ENCODE measurements around the gene BACE1-AS. TPM values are rescaled to one million over a fixed set of nuclear protein-coding genes. Genes with fewer than 3 reads are reported as not detected.
"Not testable (repeated sequence)": the region's sequence is repeated elsewhere in the genome, so short reads cannot be mapped to it uniquely, and the experiment has no call there.

Gene BACE1-AS
- total RNA-seq, 1 donor from 2014 or later = 6.6 TPM

DNA sequence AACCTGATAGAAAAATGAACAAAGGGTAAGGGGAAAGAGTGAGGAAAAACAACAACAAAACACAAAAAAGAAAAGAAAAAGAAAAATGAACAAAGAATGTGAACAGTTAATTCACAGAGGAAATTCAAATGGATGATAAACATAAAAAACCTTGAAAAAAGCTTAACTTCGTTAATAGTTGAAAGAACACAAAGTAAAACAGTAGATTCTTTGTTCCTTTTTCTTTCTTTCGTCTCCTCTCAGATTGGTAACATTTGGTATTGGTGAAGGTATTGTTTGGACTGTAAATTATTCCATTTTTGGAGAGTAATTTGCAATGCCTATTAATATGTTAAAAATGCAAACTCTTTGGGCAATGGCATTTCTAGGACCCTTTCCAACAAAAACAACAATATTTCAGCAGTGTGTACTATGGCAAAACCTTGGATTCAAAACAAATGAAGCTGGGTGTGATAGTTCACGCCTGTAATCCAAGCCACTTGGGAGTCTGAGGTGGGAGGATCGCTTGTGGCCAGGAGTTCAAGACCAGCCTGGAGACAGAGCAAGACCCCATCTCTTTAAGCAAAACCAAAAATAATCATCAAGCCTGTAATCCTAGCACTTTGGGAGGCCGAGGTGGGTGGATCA lies 28.2 kb downstream of the BACE1-AS start:
- no peak for DNase-seq (ENCODE audit: low spot score)

DNA sequence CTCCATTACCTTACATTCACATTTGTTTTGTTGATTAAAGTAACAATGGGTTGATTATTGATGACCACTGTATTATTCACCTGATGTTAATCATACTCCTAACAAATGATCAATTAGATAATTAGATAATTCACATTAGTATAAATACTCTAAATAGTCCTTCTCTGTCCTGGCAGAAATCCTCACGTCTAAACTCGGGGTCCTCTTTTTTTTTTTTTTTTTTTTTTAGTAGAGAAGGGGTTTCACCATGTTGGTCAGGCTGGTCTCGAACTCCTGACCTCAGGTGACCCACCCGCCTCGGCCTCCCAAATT lies 36.1 kb downstream of the BACE1-AS start:
- not testable (repeated sequence) for DNase-seq (ENCODE audit: low spot score)

- DNase-seq (ENCODE audit: low spot score) = peak; percentile 96
Measured at GRCh38 chr11:117327567-117328374, 36.6 kb downstream of the BACE1-AS start, which contains the start of gene CEP164. Gene CEP164 (plus strand): TSS chr11:117327854. CDS start chr11:117338587, 10,733 bp downstream.

GRCh38 chr11:117328375-117329010 lies 37.3 kb downstream of the BACE1-AS start:
- no peak for DNase-seq (ENCODE audit: low spot score)

- peak; percentile 9 for DNase-seq (ENCODE audit: low spot score)
Measured at GRCh38 chr11:117332843-117333242, 41.7 kb downstream of the BACE1-AS start.

DNA sequence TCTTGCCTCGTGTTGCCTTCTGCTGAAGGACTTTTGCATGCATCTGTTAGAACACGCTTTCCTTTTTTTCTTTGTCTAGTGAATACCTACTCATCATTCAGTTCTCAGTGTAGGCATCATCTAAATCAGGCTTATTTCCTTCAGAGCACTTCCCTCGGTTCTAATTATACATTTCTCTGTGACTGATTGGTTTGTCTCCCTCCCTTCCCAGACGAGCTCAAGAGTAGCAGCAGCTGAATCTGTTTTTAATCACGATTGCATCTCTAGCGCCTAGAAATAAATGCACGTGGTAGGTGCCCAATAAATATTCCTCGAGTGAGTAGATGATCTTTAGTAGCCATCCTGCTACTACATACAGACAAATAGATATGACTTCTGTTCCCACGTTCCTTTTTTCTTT lies 42.8 kb downstream of the BACE1-AS start:
- DNase-seq (ENCODE audit: low spot score) = no peak

- peak; percentile 22 for DNase-seq (ENCODE audit: low spot score)
Measured at GRCh38 chr11:117334896-117335295, 43.8 kb downstream of the BACE1-AS start.

- no peak for DNase-seq (ENCODE audit: low spot score)
Measured at GRCh38 chr11:117335399-117335798, 44.3 kb downstream of the BACE1-AS start.

GRCh38 chr11:117337076-117337475 lies 45.9 kb downstream of the BACE1-AS start:
- DNase-seq (ENCODE audit: low spot score) = no peak

Other genes with a start within 250 kb of the BACE1-AS start
- 39.2 TPM for gene SIK3, start 192.9 kb upstream of the BACE1-AS start, total RNA-seq
- gene PAFAH1B2, start 147.1 kb upstream of the BACE1-AS start, total RNA-seq = 110 TPM
- 226 TPM for gene SIDT2, start 112.6 kb upstream of the BACE1-AS start, total RNA-seq
- 923 TPM for gene TAGLN, start 92.0 kb upstream of the BACE1-AS start, total RNA-seq
- 68.1 TPM for gene PCSK7, start 59.3 kb upstream of the BACE1-AS start, total RNA-seq
- gene RNF214, start 58.7 kb upstream of the BACE1-AS start, total RNA-seq = 21.9 TPM
- gene BACE1, start 24.9 kb downstream of the BACE1-AS start, total RNA-seq = 25.5 TPM
- 19.2 TPM for gene CEP164, start 36.5 kb downstream of the BACE1-AS start, total RNA-seq

Measured in mesenteric fat pad (tissue), 1 donor.